Choroid plexus epithelial cell (primary cell): ENCODE measurements around the gene SPTLC3.

Experiments used
- DNase-seq: peaks from one replicate; pipeline ENCODE4 v3.0.0-alpha.2; 2010; ENCODE audit warnings: low read depth
- H3K4me3 ChIP-seq: 2 replicates; pipeline ENCODE4 v1.5.1; 2011; ENCODE audit warnings: low read depth, mild to moderate bottlenecking, control low read depth, low read length, moderate library complexity
- TF ChIP-seq, protein P1 (sequence below): conservative IDR thresholded peaks from 2 replicates; pipeline ENCODE4 v1.5.1; 2011; ENCODE audit warnings: low read depth, mild to moderate bottlenecking, control low read depth, inconsistent platforms, low read length, moderate library complexity

The SPTLC3 gene

DNA sequence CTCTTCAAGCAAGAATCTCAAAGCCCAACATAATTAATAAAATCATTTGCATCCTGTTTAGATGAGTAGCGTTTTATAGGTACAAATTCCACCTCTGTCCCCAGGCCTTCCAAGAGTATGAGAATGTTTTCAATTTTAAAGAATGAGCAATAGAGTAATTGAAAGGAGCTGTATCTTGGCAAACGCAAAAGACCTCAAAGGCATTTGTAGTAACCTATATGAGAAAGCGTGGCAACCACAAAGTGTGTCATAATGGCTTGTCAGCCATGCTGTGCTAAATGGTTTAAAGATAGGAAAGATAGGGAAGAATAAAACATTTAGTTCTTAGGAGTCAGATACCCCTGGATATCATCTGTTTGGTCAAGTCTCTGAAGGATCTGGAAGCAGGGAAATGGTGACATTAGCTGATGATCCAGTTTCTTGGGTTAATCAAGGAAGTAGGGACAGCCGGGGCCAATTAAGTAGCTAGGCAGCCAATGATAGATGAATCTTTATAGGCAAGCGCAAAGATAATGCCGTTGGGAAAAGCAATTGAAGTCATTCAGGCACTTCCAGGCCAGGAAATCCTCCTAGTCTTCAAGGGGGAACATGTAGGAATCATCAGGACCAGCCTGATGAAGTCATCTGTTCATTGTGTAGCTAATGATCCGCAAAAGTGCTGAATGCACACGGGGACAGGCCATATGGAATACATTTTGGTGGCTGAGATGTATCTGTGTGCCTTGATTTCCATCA is 140.8 kb downstream of the SPTLC3 start:
- TF ChIP-seq, protein P1, sequence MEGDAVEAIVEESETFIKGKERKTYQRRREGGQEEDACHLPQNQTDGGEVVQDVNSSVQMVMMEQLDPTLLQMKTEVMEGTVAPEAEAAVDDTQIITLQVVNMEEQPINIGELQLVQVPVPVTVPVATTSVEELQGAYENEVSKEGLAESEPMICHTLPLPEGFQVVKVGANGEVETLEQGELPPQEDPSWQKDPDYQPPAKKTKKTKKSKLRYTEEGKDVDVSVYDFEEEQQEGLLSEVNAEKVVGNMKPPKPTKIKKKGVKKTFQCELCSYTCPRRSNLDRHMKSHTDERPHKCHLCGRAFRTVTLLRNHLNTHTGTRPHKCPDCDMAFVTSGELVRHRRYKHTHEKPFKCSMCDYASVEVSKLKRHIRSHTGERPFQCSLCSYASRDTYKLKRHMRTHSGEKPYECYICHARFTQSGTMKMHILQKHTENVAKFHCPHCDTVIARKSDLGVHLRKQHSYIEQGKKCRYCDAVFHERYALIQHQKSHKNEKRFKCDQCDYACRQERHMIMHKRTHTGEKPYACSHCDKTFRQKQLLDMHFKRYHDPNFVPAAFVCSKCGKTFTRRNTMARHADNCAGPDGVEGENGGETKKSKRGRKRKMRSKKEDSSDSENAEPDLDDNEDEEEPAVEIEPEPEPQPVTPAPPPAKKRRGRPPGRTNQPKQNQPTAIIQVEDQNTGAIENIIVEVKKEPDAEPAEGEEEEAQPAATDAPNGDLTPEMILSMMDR, result no peak
- no peak for DNase-seq
- no peak overlapping the region for H3K4me3 ChIP-seq

DNA sequence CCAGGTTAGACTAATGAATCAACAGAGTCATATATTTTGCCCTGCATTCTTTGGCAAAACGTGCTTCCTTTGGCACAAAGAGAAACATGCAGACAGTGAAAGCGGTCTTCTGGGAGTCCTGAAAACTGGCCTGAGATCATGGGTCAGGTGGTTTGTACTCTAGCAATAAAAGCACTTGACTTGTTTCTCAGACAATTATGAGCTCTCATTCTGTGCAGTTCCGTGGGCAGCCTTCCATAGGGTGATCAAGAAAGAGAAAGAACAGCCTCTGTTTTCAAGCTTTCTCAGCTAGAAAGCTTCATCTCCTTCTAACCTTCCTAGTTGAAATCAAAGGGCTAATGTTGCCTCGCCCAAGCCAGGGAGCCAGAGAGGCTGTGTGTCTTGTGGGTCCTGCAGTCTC is 149.6 kb downstream of the SPTLC3 start:
- no peak overlapping the region for H3K4me3 ChIP-seq
- DNase-seq, result no peak
- TF ChIP-seq, protein P1, result no peak

DNA sequence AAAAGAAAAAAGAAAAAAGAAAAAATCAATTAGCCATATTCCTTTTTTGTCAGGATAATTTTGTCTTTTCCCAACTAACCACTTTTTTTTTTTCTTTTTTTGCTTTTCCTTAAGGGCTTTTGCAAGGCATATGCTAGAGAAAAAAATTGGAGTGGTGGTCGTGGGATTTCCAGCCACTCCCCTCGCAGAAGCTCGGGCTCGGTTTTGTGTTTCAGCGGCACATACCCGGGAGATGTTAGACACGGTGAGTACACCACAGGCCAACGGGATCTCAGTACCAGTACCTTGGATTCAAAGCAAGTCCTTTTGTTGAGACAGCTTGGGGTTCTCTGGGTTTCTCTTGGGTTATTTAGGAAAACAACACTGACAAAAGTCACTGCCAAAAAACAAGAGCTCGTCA is 151.1 kb downstream of the SPTLC3 start:
- no peak for DNase-seq
- TF ChIP-seq, protein P1, result no peak
- no peak overlapping the region for H3K4me3 ChIP-seq

DNA sequence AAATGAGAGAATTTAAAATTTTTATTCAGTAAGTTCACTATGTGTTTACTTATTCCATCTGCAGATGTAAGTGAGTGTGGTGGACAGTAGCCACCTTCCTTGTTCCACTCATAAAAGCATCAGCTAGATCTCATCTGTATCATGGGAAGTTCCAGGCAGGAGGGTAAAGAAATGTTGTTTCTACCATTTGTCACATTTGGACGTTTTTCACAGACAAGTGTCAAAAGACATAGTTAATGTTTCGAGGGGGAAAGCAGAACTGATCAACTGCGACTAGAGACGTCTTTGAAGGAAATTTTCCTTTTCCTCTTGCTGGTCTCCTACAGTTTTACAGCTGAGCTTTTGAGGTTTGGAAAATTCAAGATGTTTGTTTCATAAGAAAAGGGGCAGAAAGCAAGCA is 156.4 kb downstream of the SPTLC3 start:
- TF ChIP-seq, protein P1, result no peak
- DNase-seq, result no peak
- H3K4me3 ChIP-seq, result no peak overlapping the region

DNA sequence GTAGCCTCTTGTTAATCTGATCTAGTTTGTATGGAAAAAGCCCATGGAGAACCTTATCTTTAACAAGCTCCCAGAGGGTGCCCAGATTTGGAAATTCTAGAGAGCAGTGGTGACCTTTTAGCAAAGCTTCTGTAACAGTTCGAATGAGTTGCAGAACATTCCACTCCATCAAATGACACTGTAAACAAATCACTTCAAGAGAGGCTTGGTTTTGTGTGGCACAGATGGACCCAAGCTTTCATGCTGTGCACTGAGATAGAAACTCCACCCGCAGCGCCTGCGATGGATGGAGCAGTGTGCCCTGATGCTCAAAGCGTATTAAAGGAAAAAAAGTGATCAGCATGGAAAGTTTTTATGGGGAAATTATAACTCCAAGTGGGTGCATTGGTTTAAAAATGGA is 157.2 kb downstream of the SPTLC3 start:
- DNase-seq, result no peak
- TF ChIP-seq, protein P1, result no peak

DNA sequence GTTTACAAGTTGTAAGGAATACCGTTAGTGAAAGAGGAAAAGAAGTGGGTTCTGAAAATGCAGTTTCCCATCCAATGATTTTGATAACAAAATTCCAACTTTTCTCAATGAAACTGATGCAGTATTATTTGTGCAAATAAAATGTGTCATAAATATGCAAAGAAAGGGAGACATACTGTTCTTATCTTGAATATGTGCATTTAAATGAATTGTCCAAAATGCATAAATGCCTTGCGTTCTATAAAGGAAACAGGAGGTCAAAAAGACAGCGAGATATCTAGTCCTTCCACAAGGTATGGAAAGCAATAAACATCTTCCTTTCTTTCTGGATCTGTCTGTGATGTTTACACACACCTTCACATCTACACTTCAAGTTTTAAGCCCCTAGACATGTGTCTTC is 157.7 kb downstream of the SPTLC3 start:
- TF ChIP-seq, protein P1, result no peak
- DNase-seq, result no peak
- no peak overlapping the region for H3K4me3 ChIP-seq

More for the DNA sequence above, 157.2 kb downstream of the SPTLC3 start:
- H3K4me3 ChIP-seq, result no peak overlapping the region

DNA sequence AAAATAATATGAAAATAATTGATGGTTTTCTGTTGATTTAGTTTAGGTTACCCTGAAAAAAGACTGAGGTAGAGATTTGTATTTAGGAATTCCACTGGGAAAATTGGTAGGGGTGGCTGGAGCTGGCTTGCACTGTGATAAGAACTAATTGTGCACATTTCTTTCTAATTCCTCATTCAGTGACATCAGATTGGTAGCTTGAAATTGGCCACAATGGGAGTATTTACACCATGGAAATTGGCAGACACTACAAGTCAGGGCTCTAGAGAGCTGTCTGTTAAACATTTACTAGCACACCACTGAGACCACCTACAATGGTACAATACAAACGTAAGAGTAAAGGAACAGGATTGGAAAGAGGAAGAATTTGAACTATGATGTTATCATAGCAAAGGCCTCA is 160.3 kb downstream of the SPTLC3 start:
- DNase-seq, result no peak
- no peak overlapping the region for H3K4me3 ChIP-seq
- TF ChIP-seq, protein P1, result no peak
